Measurements from ENCODE around the gene ACTG1.

- TF ChIP-seq POLR2AphosphoS5 (IDR thresholded peaks at IDR 0.05; ENCODE audit: low read depth, low read length) (no peak; the same call in 1 of the 2 replicates), JUND (IDR thresholded peaks at IDR 0.05) (no peak)
Observed at GRCh38 chr17:81539571-81539900, 26.9 kb upstream of the ACTG1 start.

Measured in SK-N-SH (cell line).